Ramos (cell line): ENCODE results near the gene YTHDC2.
"Not testable (repeated sequence)": the region's sequence is repeated elsewhere in the genome, so short reads cannot be mapped to it uniquely, and the experiment has no call there.

Source experiments
- in situ Hi-C: fragments of 300-500 bp; cut with MboI; formaldehyde crosslinking; loops from one replicate; pipeline ENCODE4 v1.14.3; 2022; ENCODE audit warnings: low sequenced_read_pairs; ENCODE audit not compliant: unreplicated experiment

The YTHDC2 gene

GRCh38 chr5:113598926-113599325 lies 85.4 kb downstream of the YTHDC2 start:
- in situ Hi-C loops: no loop called here

GRCh38 chr5:113600255-113600905 lies 86.9 kb downstream of the YTHDC2 start:
- in situ Hi-C loops: no loop called here

- in situ Hi-C loops: no loop called here
Measured at GRCh38 chr5:113601423-113601822, 87.9 kb downstream of the YTHDC2 start.

DNA sequence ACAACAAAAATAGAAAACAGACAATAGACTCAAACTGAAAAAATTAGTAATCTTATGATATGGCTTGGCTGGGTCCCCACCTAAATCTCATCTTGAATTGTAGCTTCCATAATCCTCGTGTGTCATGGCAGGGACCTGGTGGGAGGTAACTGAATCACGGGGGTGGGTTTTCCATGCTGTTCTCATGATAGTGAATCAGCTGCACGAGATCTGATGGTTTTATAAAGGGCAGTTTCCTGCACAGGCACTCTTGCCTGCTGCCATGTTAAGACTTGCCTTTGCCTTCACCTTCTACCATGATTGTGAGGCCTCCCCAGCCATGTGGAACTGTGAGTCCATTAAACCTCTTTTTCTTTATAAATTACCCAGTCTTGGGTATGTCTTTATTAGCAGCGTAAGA lies 89.8 kb downstream of the YTHDC2 start:
- in situ Hi-C loops: not testable (repeated sequence)

DNA sequence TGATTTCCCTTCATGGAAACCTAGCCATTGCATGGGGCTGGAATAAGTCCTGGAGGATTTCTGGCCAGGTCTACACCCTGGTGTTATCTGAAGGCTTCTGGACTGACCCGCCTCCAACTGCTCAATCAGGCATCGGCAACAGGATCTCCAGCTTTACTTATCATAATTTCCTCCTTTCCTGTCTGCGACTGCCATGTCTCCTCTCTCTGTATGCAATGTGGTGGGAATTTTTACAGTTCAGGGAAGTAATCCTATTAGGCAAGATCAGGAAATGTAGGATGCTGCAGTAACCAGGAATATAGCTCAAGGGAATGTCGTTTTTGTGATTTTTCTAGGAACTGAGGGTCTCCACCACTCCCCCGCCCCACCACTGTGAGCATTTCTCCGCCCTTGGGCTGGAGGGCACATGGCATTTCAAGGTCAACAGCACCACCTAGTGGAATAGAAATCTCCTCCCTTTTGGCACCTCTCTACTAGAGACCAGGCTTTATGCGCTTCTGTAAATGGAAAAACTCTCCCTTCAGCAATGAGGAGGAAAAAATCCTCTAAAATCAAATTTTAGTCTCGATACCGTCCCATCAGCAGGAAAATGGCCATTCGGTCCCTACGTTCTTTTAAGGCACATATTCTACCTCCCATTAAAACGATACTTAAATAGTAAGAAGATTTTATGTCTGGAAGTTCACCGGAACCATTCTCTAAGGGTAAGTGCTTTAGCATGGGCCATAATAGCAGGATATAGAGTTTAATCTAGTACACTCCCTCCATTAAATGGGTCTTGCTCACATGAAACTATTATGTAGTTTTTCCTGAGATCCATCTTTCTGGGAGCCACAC lies 93.0 kb downstream of the YTHDC2 start:
- in situ Hi-C loops: loop anchor here (5.0 kb wide), 1 partner anchor 229 kb away; no protein-coding TSS in a partner anchor

DNA sequence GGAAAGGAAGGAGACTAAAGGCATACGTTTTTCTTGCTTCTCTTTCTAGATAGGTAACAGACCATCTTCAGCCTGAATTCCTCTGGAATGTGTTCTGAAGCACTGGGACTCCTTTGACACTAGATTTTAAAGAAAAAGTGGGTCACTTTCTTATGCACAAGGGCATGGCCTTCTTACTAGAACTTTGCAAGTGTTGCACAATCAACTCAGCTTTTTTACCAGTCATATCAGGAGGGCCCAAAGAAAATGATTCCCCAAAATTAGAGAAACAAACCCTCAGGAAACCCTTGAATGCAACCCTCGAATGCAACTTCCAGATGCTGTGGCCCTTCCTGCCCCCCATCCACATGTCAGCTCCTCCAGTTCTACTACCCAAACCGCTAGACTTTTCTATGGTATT lies 93.9 kb downstream of the YTHDC2 start:
- in situ Hi-C loops: loop anchor here (5.0 kb wide), 1 partner anchor 230 kb away; no protein-coding TSS in a partner anchor

- in situ Hi-C loops: loop anchor here (5.0 kb wide), 1 partner anchor 231 kb away; no protein-coding TSS in a partner anchor
Measured at GRCh38 chr5:113608113-113608596, 94.7 kb downstream of the YTHDC2 start.

- in situ Hi-C loops: no loop called here
Measured at GRCh38 chr5:113612060-113612496, 98.6 kb downstream of the YTHDC2 start.

DNA sequence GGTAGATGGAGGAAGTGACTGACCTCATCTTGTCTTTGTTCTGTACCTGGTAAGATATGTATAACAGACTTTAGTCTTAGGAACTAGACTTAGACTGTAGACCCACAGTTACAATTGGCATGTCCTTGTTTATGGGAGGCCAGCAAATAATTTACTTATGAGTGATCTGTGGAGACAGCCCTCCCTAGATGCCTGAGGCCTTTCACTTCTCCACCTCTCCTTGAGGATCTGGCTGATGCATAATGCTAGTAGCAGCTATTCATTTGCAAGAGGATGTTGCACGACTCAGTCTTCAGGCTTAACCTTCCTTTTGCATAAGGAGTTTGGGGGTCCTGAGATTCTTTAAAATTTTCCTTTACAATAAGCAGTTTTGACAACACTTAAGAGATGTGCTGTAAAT lies 100.7 kb downstream of the YTHDC2 start:
- in situ Hi-C loops: no loop called here

- in situ Hi-C loops: no loop called here
Measured at GRCh38 chr5:113615708-113616107, 102.2 kb downstream of the YTHDC2 start.

GRCh38 chr5:113617191-113617796 lies 103.8 kb downstream of the YTHDC2 start:
- in situ Hi-C loops: no loop called here

DNA sequence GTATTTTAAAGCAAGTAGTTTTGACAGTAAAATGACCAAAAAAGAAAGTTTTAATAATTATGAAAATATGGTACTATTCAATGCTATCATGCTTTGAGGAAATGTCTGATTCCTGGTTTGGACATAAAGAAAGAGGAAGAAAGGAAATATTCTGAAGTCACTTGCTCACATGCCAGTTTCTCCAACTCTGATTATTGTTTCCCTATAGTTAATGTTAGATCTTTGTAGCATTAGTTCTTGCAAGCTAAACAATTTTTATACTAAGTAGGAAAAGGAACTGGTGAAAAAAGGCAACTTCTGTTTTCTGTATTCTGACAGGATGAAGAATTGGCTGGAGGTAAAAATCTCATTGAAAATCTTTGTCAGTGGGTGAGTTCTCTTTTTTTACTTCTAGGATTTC lies 119.5 kb downstream of the YTHDC2 start:
- in situ Hi-C loops: no loop called here

DNA sequence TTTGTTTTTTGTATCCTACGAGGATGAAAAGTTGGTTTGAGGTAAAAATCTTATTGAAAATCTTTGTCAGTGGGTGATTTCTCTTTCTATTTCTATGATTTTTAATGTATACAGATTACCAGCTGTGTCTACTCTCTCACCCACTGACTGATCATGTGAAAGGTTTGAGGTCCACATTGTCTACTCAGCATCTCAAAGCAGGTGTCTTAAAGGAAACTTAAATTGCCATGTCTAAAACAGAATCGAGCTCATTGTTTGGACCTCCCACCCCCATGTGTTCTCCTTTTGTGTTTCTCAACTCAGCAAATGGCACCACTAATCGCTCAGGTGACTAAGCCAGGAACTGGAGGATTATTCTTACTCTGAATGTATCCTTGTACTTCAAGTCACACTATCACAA lies 121.5 kb downstream of the YTHDC2 start:
- in situ Hi-C loops: no loop called here

DNA sequence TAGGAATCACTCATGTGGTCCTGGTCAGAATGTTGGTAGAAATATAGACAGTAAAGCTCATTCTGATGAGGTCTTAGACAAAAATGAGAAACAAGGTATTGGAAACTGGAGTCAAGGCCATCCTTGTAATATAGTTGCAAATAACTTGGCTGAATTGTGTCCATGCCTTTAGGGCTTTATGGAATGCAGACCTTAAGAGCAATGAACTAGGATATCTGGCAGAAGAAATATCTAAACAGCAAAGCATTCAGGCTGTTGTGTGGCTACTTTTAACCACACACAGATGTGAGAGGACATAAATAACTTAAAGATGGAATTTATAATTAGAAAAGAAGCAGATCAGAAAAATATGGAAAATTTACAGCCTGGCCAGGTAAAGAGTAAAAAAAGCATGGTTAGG lies 128.2 kb downstream of the YTHDC2 start:
- in situ Hi-C loops: no loop called here
